Activated T-cell treated with anti-CD3 and anti-CD28 coated beads, Interleukin-2, amount 50 U/mL, for 72 hours (primary cell): ENCODE measurements around the gene ACTN1. TPM values are rescaled to one million over a fixed set of nuclear protein-coding genes. Genes with fewer than 3 reads are reported as not detected.
"Not testable (repeated sequence)": the region's sequence is repeated elsewhere in the genome, so short reads cannot be mapped to it uniquely, and the experiment has no call there.

ENCODE experiments used
- ATAC-seq, 2 donors: fragments of 150-1000 bp; cut with Tn5 transposase; replicated peaks in 1 of 2; 2 replicates each; pipeline ENCODE4 v1.10.0; 2021; ENCODE audit warnings: moderate library complexity in 2 of 2, mild to moderate bottlenecking in 1 of 2
- DNase-seq, 2 donors: peaks; one replicate each; pipeline ENCODE4 v3.0.0; 2021 to 2022; ENCODE audit warnings: mixed read lengths in 1 of 2
- H3K27ac Mint-ChIP-seq: one replicate; pipeline ENCODE4 v1.8.0; 2022; ENCODE audit warnings: mild to moderate bottlenecking, moderate library complexity, mixed read lengths
- H3K27me3 Mint-ChIP-seq: one replicate; pipeline ENCODE4 v1.8.0; 2022; ENCODE audit warnings: low read depth, mixed read lengths
- H3K36me3 Mint-ChIP-seq, 2 donors: one replicate each; pipeline ENCODE4 v1.8.0; 2022; ENCODE audit warnings: mixed read lengths in 2 of 2, mild to moderate bottlenecking in 1 of 2; ENCODE audit not compliant: insufficient read depth in 2 of 2
- H3K4me1 Mint-ChIP-seq: one replicate; pipeline ENCODE4 v1.8.0; 2022; ENCODE audit warnings: low read depth, mixed read lengths
- H3K4me3 Mint-ChIP-seq, 2 donors: one replicate each; pipeline ENCODE4 v1.8.0; 2022; ENCODE audit warnings: mild to moderate bottlenecking in 2 of 2, mixed read lengths in 2 of 2, moderate library complexity in 2 of 2
- H3K9me3 Mint-ChIP-seq, 2 donors: one replicate each; pipeline ENCODE4 v1.8.0; 2022; ENCODE audit warnings: mixed read lengths in 2 of 2
- total RNA-seq, 2 donors: library from RNA; stranded (reverse); gene quantifications; one replicate each; pipeline ENCODE4 v1.2.3, GENCODE V29; 2022

The ACTN1 gene
- total RNA-seq, 2 donors from 2014 or later: 42.6 to 50.7 TPM

GRCh38 chr14:68873376-68873775, 105.7 kb downstream of the ACTN1 start:
- H3K27me3 Mint-ChIP-seq: no peaks in the 10 kb centered on the region
- H3K4me3 Mint-ChIP-seq: no peak overlapping the region
- H3K9me3 Mint-ChIP-seq: peaks cover 0 to 1% of the 10 kb centered on the region in 2 donors
- ATAC-seq (no peak), DNase-seq (no peak)
- H3K4me1 Mint-ChIP-seq: no peaks in the 10 kb centered on the region
- peaks cover 5 to 15% of the 10 kb centered on the region in 2 donors for H3K36me3 Mint-ChIP-seq
- H3K27ac Mint-ChIP-seq: no peak overlapping the region

- Mint-ChIP-seq H3K4me1 (no peaks in the 10 kb centered on the region), H3K27ac (no peak overlapping the region), H3K27me3 (no peaks in the 10 kb centered on the region), H3K36me3 (peaks cover 2 to 14% of the 10 kb centered on the region in 2 donors), H3K4me3 (no peak overlapping the region), H3K9me3 (peaks cover 0 to 1% of the 10 kb centered on the region in 2 donors)
- no peak for DNase-seq
- no peak for ATAC-seq
These were observed 107.7 kb downstream of the ACTN1 start for GRCh38 chr14:68871392-68871791.

GRCh38 chr14:68866991-68867533, 112.0 kb downstream of the ACTN1 start:
- Mint-ChIP-seq H3K9me3 (peaks cover 1 to 3% of the 10 kb centered on the region in 2 donors), H3K27me3 (no peaks in the 10 kb centered on the region), H3K27ac (no peak overlapping the region), H3K36me3 (peaks cover 0 to 11% of the 10 kb centered on the region in 2 donors), H3K4me1 (no peaks in the 10 kb centered on the region), H3K4me3 (no peak overlapping the region)
- DNase-seq: no peak
- no peak for ATAC-seq

- H3K27me3 Mint-ChIP-seq: no peaks in the 10 kb centered on the region
- no peak overlapping the region for H3K27ac Mint-ChIP-seq
- peaks cover 1 to 3% of the 10 kb centered on the region in 2 donors for H3K9me3 Mint-ChIP-seq
- H3K36me3 Mint-ChIP-seq: peaks cover 0 to 11% of the 10 kb centered on the region in 2 donors
- H3K4me3 Mint-ChIP-seq: no peak overlapping the region
- no peak for DNase-seq
- no peaks in the 10 kb centered on the region for H3K4me1 Mint-ChIP-seq
- ATAC-seq: no peak
These were observed 113.6 kb downstream of the ACTN1 start for GRCh38 chr14:68865542-68865941.

- no peaks in the 10 kb centered on the region for H3K4me1 Mint-ChIP-seq
- no peak overlapping the region for H3K4me3 Mint-ChIP-seq
- ATAC-seq (no peak), DNase-seq (no peak)
- peaks cover 0 to 9% of the 10 kb centered on the region in 2 donors for H3K36me3 Mint-ChIP-seq
- H3K27me3 Mint-ChIP-seq: no peaks in the 10 kb centered on the region
- no peak overlapping the region for H3K27ac Mint-ChIP-seq
- H3K9me3 Mint-ChIP-seq: peaks cover 1 to 3% of the 10 kb centered on the region in 2 donors
These were observed 114.7 kb downstream of the ACTN1 start for GRCh38 chr14:68864361-68864750.

- Mint-ChIP-seq H3K4me1 (no peaks in the 10 kb centered on the region), H3K27ac (no peak overlapping the region), H3K4me3 (no peak overlapping the region), H3K36me3 (peaks cover 0 to 9% of the 10 kb centered on the region in 2 donors), H3K27me3 (no peaks in the 10 kb centered on the region), H3K9me3 (peaks cover 1 to 3% of the 10 kb centered on the region in 2 donors)
- no peak for ATAC-seq
- DNase-seq: no peak
These were observed 115.3 kb downstream of the ACTN1 start for GRCh38 chr14:68863610-68864360.

- Mint-ChIP-seq H3K4me3 (no peak overlapping the region), H3K27ac (no peak overlapping the region), H3K4me1 (no peaks in the 10 kb centered on the region), H3K27me3 (no peaks in the 10 kb centered on the region), H3K9me3 (peaks cover 0 to 3% of the 10 kb centered on the region in 2 donors), H3K36me3 (peaks cover 0 to 9% of the 10 kb centered on the region in 2 donors)
- ATAC-seq (peak; percentile 45 to 60), DNase-seq (peak; percentile 73 to 75)
These were observed 116.0 kb downstream of the ACTN1 start for GRCh38 chr14:68862954-68863594.

- peaks cover 0 to 3% of the 10 kb centered on the region in 2 donors for H3K9me3 Mint-ChIP-seq
- ATAC-seq: no peak
- H3K4me3 Mint-ChIP-seq: no peak overlapping the region
- DNase-seq: no peak
- H3K27me3 Mint-ChIP-seq: no peaks in the 10 kb centered on the region
- no peaks in the 10 kb centered on the region for H3K4me1 Mint-ChIP-seq
- peaks cover 0 to 8% of the 10 kb centered on the region in 2 donors for H3K36me3 Mint-ChIP-seq
- H3K27ac Mint-ChIP-seq: no peak overlapping the region
These were observed 118.3 kb downstream of the ACTN1 start for GRCh38 chr14:68860771-68861170.

- Mint-ChIP-seq H3K4me3 (no peak overlapping the region), H3K27ac (no peak overlapping the region), H3K9me3 (no peaks in the 10 kb centered on the region), H3K36me3 (peaks cover 0 to 2% of the 10 kb centered on the region in 2 donors), H3K27me3 (no peaks in the 10 kb centered on the region), H3K4me1 (no peaks in the 10 kb centered on the region)
- ATAC-seq: no peak
- no peak for DNase-seq
These were observed 121.5 kb downstream of the ACTN1 start for GRCh38 chr14:68857516-68858070.

GRCh38 chr14:68856572-68856971, 122.5 kb downstream of the ACTN1 start:
- no peak for DNase-seq

GRCh38 chr14:68854421-68854820, 124.7 kb downstream of the ACTN1 start:
- DNase-seq (no peak), ATAC-seq (peak in 1 of 2 donors; percentile 25)
- H3K36me3 Mint-ChIP-seq: peaks cover 2 to 3% of the 10 kb centered on the region in 2 donors
- no peak overlapping the region for H3K27ac Mint-ChIP-seq
- no peaks in the 10 kb centered on the region for H3K27me3 Mint-ChIP-seq
- H3K9me3 Mint-ChIP-seq: peaks cover 0 to 2% of the 10 kb centered on the region in 2 donors
- peak overlapping the region in 1 of 2 donors; percentile 8 for H3K4me3 Mint-ChIP-seq
- H3K4me1 Mint-ChIP-seq: no peaks in the 10 kb centered on the region

More at GRCh38 chr14:68856572-68856971, 122.5 kb downstream of the ACTN1 start:
- Mint-ChIP-seq H3K4me1 (no peaks in the 10 kb centered on the region), H3K27ac (no peak overlapping the region), H3K4me3 (no peak overlapping the region), H3K9me3 (peaks cover 0 to 2% of the 10 kb centered on the region in 2 donors), H3K36me3 (peaks cover 2 to 3% of the 10 kb centered on the region in 2 donors), H3K27me3 (no peaks in the 10 kb centered on the region)
- no peak for ATAC-seq

GRCh38 chr14:68853749-68854148, 125.4 kb downstream of the ACTN1 start:
- DNase-seq: no peak
- Mint-ChIP-seq H3K36me3 (peaks cover 2 to 3% of the 10 kb centered on the region in 2 donors), H3K27me3 (no peaks in the 10 kb centered on the region), H3K4me1 (no peaks in the 10 kb centered on the region), H3K9me3 (peaks cover 0 to 2% of the 10 kb centered on the region in 2 donors), H3K4me3 (no peak overlapping the region), H3K27ac (no peak overlapping the region)
- ATAC-seq: no peak

GRCh38 chr14:68852493-68852892, 126.6 kb downstream of the ACTN1 start:
- H3K9me3 Mint-ChIP-seq, H3K4me1 Mint-ChIP-seq, ATAC-seq, DNase-seq, H3K27ac Mint-ChIP-seq, H3K36me3 Mint-ChIP-seq, H3K27me3 Mint-ChIP-seq, H3K4me3 Mint-ChIP-seq: not testable (repeated sequence)
